ENCODE results near the gene MBP. TPM values are rescaled to one million over a fixed set of nuclear protein-coding genes. Genes with fewer than 3 reads are reported as not detected.

MBP gene
- total and polyA plus RNA-seq, 9 donors, result 8.7 to 23.0 (median 11.2) TPM

GRCh38 chr18:77135339-77136075 lies 2.9 kb upstream of the MBP start:
- no peak for DNase-seq
- Histone ChIP-seq H3K9me3 (replicated peaks; ENCODE audit: control insufficient read depth, low read depth, low read length) (no peaks in the 10 kb centered on the region), H3K4me3 (ENCODE audit: low read length) (no peak overlapping the region), H3K27ac (ENCODE audit: low read length) (no peak overlapping the region), H3K36me3 (ENCODE audit: control insufficient read depth, insufficient read depth, low read length) (no peaks in the 10 kb centered on the region), H3K4me1 (ENCODE audit: control insufficient read depth, insufficient read depth, low read length) (peaks cover 31% of the 10 kb centered on the region), H3K27me3 (ENCODE audit: control insufficient read depth, insufficient read depth, low read length) (peaks cover 24% of the 10 kb centered on the region)
- 74% methylated on average over 9 of the region's 16 CpGs for whole genome bisulfite sequencing (ENCODE audit: insufficient coverage)

GRCh38 chr18:77134611-77135010 lies 2.0 kb upstream of the MBP start:
- H3K9me3 ChIP-seq (replicated peaks; ENCODE audit: control insufficient read depth, low read depth, low read length), result no peaks in the 10 kb centered on the region
- peaks cover 37% of the 10 kb centered on the region for H3K4me1 ChIP-seq (ENCODE audit: control insufficient read depth, insufficient read depth, low read length)
- 50% methylated on average over 1 of the region's 4 CpGs for WGBS (ENCODE audit: insufficient coverage)
- H3K27me3 ChIP-seq (ENCODE audit: control insufficient read depth, insufficient read depth, low read length), result peaks cover 29% of the 10 kb centered on the region
- H3K36me3 ChIP-seq (ENCODE audit: control insufficient read depth, insufficient read depth, low read length), result no peaks in the 10 kb centered on the region
- H3K27ac ChIP-seq (ENCODE audit: low read length), result peak overlapping the region; percentile 21
- no peak for DNase-seq
- no peak overlapping the region for H3K4me3 ChIP-seq (ENCODE audit: low read length)

- Histone ChIP-seq H3K9me3 (replicated peaks; ENCODE audit: control insufficient read depth, low read depth, low read length) (no peaks in the 10 kb centered on the region), H3K4me1 (ENCODE audit: control insufficient read depth, insufficient read depth, low read length) (peaks cover 42% of the 10 kb centered on the region), H3K27ac (ENCODE audit: low read length) (peak overlapping the region; percentile 69), H3K36me3 (ENCODE audit: control insufficient read depth, insufficient read depth, low read length) (no peaks in the 10 kb centered on the region), H3K4me3 (ENCODE audit: low read length) (no peak overlapping the region), H3K27me3 (ENCODE audit: control insufficient read depth, insufficient read depth, low read length) (peaks cover 29% of the 10 kb centered on the region)
- whole genome bisulfite sequencing (ENCODE audit: insufficient coverage), result 32% methylated on average over 8 of the region's 12 CpGs
- peak; percentile 79 for DNase-seq
These were observed 1.4 kb upstream of the MBP start for GRCh38 chr18:77133835-77134496.

GRCh38 chr18:77133051-77133834 lies 660 bp upstream of the MBP start:
- H3K4me3 ChIP-seq (ENCODE audit: low read length), result peak overlapping the region; percentile 34

GRCh38 chr18:77131652-77132368 lies 773 bp downstream of the MBP start:
- peaks cover 40% of the 10 kb centered on the region for H3K4me1 ChIP-seq (ENCODE audit: control insufficient read depth, insufficient read depth, low read length)
- peak overlapping the region; percentile 80 for H3K27ac ChIP-seq (ENCODE audit: low read length)
- peaks cover 29% of the 10 kb centered on the region for H3K27me3 ChIP-seq (ENCODE audit: control insufficient read depth, insufficient read depth, low read length)
- under 1% methylated on average over 74 of the region's 76 CpGs for WGBS (ENCODE audit: insufficient coverage)
- H3K36me3 ChIP-seq (ENCODE audit: control insufficient read depth, insufficient read depth, low read length), result no peaks in the 10 kb centered on the region
- peak overlapping the region; percentile 66 for H3K4me3 ChIP-seq (ENCODE audit: low read length)
- DNase-seq, result peak; percentile 64
- H3K9me3 ChIP-seq (replicated peaks; ENCODE audit: control insufficient read depth, low read depth, low read length), result no peaks in the 10 kb centered on the region

More at GRCh38 chr18:77133051-77133834, 660 bp upstream of the MBP start:
- peak overlapping the region; percentile 69 for H3K27ac ChIP-seq (ENCODE audit: low read length)
- no peaks in the 10 kb centered on the region for H3K36me3 ChIP-seq (ENCODE audit: control insufficient read depth, insufficient read depth, low read length)
- H3K4me1 ChIP-seq (ENCODE audit: control insufficient read depth, insufficient read depth, low read length), result peaks cover 42% of the 10 kb centered on the region
- WGBS (ENCODE audit: insufficient coverage), result 10% methylated on average over 28 of the region's 44 CpGs
- no peaks in the 10 kb centered on the region for H3K9me3 ChIP-seq (replicated peaks; ENCODE audit: control insufficient read depth, low read depth, low read length)
- peak; percentile 71 for DNase-seq
- H3K27me3 ChIP-seq (ENCODE audit: control insufficient read depth, insufficient read depth, low read length), result peaks cover 29% of the 10 kb centered on the region

- WGBS (ENCODE audit: insufficient coverage), result 2% methylated on average over 31 of the region's 31 CpGs
These were observed 1.4 kb downstream of the MBP start for GRCh38 chr18:77131100-77131651.

GRCh38 chr18:77130229-77131099 lies 2.1 kb downstream of the MBP start:
- DNase-seq, result no peak

More at GRCh38 chr18:77131100-77131651, 1.4 kb downstream of the MBP start:
- peak overlapping the region; percentile 66 for H3K4me3 ChIP-seq (ENCODE audit: low read length)
- peaks cover 29% of the 10 kb centered on the region for H3K27me3 ChIP-seq (ENCODE audit: control insufficient read depth, insufficient read depth, low read length)
- H3K36me3 ChIP-seq (ENCODE audit: control insufficient read depth, insufficient read depth, low read length), result no peaks in the 10 kb centered on the region
- H3K9me3 ChIP-seq (replicated peaks; ENCODE audit: control insufficient read depth, low read depth, low read length), result no peaks in the 10 kb centered on the region
- H3K4me1 ChIP-seq (ENCODE audit: control insufficient read depth, insufficient read depth, low read length), result peaks cover 40% of the 10 kb centered on the region
- DNase-seq, result peak; percentile 80
- H3K27ac ChIP-seq (ENCODE audit: low read length), result peak overlapping the region; percentile 80

GRCh38 chr18:77129150-77129551 lies 3.4 kb downstream of the MBP start:
- Histone ChIP-seq H3K4me3 (ENCODE audit: low read length) (no peak overlapping the region), H3K4me1 (ENCODE audit: control insufficient read depth, insufficient read depth, low read length) (peaks cover 42% of the 10 kb centered on the region), H3K9me3 (replicated peaks; ENCODE audit: control insufficient read depth, low read depth, low read length) (no peaks in the 10 kb centered on the region), H3K27ac (ENCODE audit: low read length) (no peak overlapping the region), H3K27me3 (ENCODE audit: control insufficient read depth, insufficient read depth, low read length) (peaks cover 29% of the 10 kb centered on the region), H3K36me3 (ENCODE audit: control insufficient read depth, insufficient read depth, low read length) (no peaks in the 10 kb centered on the region)
- no peak for DNase-seq
- 67% methylated on average over 1 of the region's 7 CpGs for WGBS (ENCODE audit: insufficient coverage)

More at GRCh38 chr18:77130229-77131099, 2.1 kb downstream of the MBP start:
- Histone ChIP-seq H3K27ac (ENCODE audit: low read length) (peak overlapping the region; percentile 80), H3K9me3 (replicated peaks; ENCODE audit: control insufficient read depth, low read depth, low read length) (no peaks in the 10 kb centered on the region), H3K27me3 (ENCODE audit: control insufficient read depth, insufficient read depth, low read length) (peaks cover 29% of the 10 kb centered on the region), H3K4me1 (ENCODE audit: control insufficient read depth, insufficient read depth, low read length) (peaks cover 40% of the 10 kb centered on the region), H3K36me3 (ENCODE audit: control insufficient read depth, insufficient read depth, low read length) (no peaks in the 10 kb centered on the region), H3K4me3 (ENCODE audit: low read length) (peak overlapping the region; percentile 66)
- whole genome bisulfite sequencing (ENCODE audit: insufficient coverage), result 76% methylated on average over 6 of the region's 27 CpGs
